Measurements from ENCODE around the gene TMEM145.
"Not testable (repeated sequence)": the region's sequence is repeated elsewhere in the genome, so short reads cannot be mapped to it uniquely, and the experiment has no call there.

The TMEM145 gene

DNA sequence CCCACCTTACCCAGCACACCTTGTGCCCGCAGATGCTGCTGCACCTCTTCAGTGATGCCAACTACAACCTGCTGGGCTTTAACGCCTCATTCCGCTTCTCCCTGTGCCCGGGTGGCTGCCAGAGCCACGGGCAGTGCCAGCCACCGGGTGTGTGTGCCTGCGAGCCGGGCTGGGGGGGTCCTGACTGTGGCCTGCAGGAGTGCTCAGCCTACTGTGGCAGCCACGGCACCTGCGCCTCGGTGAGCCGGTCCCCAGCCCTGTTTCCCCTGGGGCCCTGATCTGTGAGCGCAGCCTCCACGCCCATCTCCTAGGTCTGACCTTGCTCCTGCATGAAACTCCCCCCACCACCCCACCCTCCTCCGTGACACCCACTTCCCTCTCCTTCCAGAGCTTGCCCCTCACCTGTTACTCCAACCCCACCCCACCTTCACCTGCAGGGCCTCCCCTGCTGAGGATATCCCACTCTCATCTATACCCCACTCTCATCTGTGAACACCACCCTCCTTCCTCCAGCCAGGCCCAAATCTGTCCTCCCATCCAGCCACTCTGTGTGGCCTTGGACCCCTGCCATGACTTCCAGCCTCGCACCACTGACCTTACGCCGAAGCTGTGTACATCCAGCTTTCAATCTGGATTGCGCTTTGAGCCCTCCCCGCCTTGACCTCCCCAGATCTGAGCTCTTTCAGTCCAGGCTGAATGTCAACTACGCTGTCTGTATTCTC, 21.0 kb downstream of the TMEM145 start:
- no peaks in the 10 kb centered on the region for H3K9me3 Mint-ChIP-seq
- H3K4me1 Mint-ChIP-seq (ENCODE audit: low read depth): no peaks in the 10 kb centered on the region
- no peak overlapping the region for H3K4me3 Mint-ChIP-seq

DNA sequence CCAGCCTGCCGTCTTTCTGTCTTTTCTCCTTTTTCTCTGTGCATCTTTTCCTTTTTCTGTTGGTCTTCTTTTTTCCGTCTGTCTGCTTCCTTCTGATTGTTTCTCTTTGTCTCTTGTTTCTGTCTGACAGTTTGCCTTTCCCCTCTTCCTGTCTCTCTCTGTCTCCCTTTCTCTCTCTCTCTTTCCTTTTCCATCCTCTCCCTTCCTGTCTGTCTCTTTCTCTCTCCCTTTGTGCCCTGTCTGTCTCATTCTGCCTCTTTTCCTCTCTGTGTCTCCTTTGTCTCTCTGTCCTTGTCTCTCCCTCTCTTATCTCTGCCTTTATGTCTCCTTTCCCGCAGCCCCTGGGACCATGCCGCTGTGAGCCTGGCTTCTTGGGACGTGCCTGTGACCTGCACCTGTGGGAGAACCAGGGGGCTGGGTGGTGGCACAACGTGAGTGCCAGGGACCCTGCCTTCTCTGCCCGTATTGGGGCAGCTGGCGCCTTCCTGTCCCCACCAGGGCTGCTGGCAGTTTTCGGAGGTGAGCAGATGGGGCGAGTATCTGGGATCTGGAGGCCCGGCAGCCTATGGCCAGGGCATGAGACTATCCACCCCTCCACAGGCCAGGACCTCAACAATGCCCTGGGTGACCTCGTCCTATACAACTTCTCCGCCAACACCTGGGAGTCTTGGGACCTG, 21.7 kb downstream of the TMEM145 start:
- no peaks in the 10 kb centered on the region for H3K4me1 Mint-ChIP-seq (ENCODE audit: low read depth)
- intact Hi-C loops (cut with micrococcal nuclease): no loop called here
- H3K27ac Mint-ChIP-seq: no peak overlapping the region
- no peaks in the 10 kb centered on the region for H3K27me3 Mint-ChIP-seq
- no peaks in the 10 kb centered on the region for H3K9me3 Mint-ChIP-seq
- no peaks in the 10 kb centered on the region for H3K36me3 Mint-ChIP-seq (ENCODE audit: low read depth)
- no peak overlapping the region for H3K4me3 Mint-ChIP-seq

More for the DNA sequence above, 21.0 kb downstream of the TMEM145 start:
- Mint-ChIP-seq H3K27ac (no peak overlapping the region), H3K27me3 (no peaks in the 10 kb centered on the region), H3K36me3 (ENCODE audit: low read depth) (no peaks in the 10 kb centered on the region)
- intact Hi-C loops (cut with micrococcal nuclease): no loop called here

GRCh38 chr19:42335374-42335936, 22.3 kb downstream of the TMEM145 start:
- H3K36me3 Mint-ChIP-seq (ENCODE audit: low read depth): no peaks in the 10 kb centered on the region
- intact Hi-C loops (cut with micrococcal nuclease): no loop called here
- no peaks in the 10 kb centered on the region for H3K4me1 Mint-ChIP-seq (ENCODE audit: low read depth)
- no peak overlapping the region for H3K27ac Mint-ChIP-seq
- no peaks in the 10 kb centered on the region for H3K9me3 Mint-ChIP-seq
- H3K4me3 Mint-ChIP-seq: no peak overlapping the region
- no peaks in the 10 kb centered on the region for H3K27me3 Mint-ChIP-seq

GRCh38 chr19:42335971-42336370, 22.9 kb downstream of the TMEM145 start:
- Mint-ChIP-seq H3K36me3 (ENCODE audit: low read depth) (no peaks in the 10 kb centered on the region), H3K4me1 (ENCODE audit: low read depth) (no peaks in the 10 kb centered on the region), H3K27me3 (no peaks in the 10 kb centered on the region), H3K9me3 (no peaks in the 10 kb centered on the region), H3K4me3 (no peak overlapping the region), H3K27ac (no peak overlapping the region)
- intact Hi-C loops (cut with micrococcal nuclease): no loop called here

DNA sequence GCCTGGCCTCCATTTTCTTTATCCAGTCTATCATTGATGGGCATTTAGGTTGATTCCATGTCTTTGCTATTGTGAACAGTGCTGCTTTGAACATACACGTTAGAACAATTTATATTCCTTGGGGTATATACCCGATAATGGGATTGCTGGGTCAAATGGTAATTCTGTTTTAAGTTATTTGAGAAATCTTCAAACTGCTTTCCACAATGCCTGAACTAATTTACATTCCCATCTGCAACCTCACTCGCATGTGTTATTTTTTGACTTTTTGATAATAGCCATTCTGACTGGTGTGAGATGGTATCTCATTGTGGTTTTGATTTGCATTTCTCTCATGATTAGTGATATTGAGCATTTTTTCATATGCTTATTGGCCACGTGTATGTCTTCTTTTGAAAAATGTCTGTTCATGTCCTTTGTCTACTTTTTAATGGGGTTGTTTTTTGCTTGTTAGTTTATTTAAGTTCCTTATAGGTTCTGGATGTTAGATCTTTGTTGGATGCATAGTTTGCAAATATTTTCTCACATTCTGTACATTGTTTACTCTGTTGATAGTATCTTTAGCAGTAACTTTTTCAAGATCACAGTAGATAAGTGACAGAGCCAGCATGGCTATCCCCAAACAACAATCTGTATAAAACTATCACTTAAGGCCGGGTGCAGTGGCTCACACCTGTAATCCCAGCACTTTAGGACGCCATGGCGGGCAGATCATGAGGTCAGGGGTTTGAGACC, 26.2 kb downstream of the TMEM145 start:
- H3K27ac Mint-ChIP-seq; intact Hi-C loops (cut with micrococcal nuclease): not testable (repeated sequence)
- peaks cover 23% of the 10 kb centered on the region for H3K36me3 Mint-ChIP-seq (ENCODE audit: low read depth)

DNA sequence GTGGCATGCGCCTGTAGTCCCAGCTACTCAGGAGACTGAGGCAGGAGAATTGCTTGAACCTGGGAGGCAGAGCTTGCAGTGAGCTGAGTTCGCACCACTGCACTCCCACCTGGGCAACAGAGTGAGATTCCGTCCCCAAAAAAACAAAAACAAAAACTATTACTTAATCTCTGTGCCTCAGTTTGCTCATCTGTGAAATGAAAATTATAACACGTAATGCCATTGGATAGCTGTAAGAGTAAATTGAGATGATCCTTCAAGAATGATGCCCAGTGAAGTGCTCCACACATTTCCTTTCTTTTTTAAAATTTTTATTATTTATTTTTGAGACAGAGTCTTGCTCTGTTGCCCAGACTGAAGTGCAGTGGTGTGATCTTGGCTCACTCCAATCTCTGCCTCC, 26.8 kb downstream of the TMEM145 start:
- H3K27ac Mint-ChIP-seq; H3K4me1 Mint-ChIP-seq (ENCODE audit: low read depth); H3K4me3 Mint-ChIP-seq; intact Hi-C loops (cut with micrococcal nuclease); H3K9me3 Mint-ChIP-seq; H3K27me3 Mint-ChIP-seq: not testable (repeated sequence)
- H3K36me3 Mint-ChIP-seq (ENCODE audit: low read depth): peaks cover 29% of the 10 kb centered on the region

More for the DNA sequence above, 26.2 kb downstream of the TMEM145 start:
- H3K4me3 Mint-ChIP-seq; H3K9me3 Mint-ChIP-seq; H3K4me1 Mint-ChIP-seq (ENCODE audit: low read depth); H3K27me3 Mint-ChIP-seq: not testable (repeated sequence)

DNA sequence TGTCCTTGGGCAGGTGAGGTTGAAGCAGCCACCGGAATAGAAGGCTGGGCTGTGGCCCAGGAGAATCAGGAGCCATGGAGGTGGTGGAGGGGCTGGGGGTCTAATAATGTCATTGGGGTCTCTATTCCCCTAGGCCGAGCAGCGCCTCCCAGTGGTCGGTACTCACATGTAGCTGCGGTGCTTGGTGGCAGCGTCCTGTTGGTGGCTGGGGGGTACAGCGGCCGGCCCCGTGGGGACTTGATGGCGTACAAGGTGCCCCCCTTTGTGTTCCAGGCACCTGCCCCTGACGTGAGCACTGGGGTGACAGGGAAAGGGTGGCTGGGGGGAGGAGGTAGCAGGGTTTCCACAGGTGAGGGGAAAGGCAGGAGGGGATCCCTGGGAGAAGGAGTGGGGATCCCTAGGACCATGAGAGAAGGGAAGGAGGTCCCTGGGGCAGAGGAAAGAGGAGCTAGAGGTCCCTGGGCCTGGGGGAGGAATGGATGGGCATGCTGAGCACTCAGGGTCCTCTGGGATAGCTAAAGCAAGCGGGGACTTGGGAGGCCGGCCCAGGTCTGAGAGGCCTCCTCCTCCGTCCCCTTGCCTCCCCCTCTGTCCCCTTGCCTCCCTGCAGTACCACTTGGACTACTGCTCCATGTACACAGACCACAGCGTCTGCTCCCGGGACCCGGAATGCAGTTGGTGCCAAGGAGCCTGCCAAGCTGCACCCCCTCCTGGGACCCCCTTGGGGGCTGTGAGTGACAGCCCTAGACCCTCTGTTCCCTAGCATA, 30.4 kb downstream of the TMEM145 start:
- H3K27me3 Mint-ChIP-seq: no peaks in the 10 kb centered on the region
- H3K9me3 Mint-ChIP-seq: no peaks in the 10 kb centered on the region
- H3K4me3 Mint-ChIP-seq: no peak overlapping the region
- H3K4me1 Mint-ChIP-seq (ENCODE audit: low read depth): peaks cover 7% of the 10 kb centered on the region
- intact Hi-C loops (cut with micrococcal nuclease): no loop called here
- peaks cover 42% of the 10 kb centered on the region for H3K36me3 Mint-ChIP-seq (ENCODE audit: low read depth)
- no peak overlapping the region for H3K27ac Mint-ChIP-seq

DNA sequence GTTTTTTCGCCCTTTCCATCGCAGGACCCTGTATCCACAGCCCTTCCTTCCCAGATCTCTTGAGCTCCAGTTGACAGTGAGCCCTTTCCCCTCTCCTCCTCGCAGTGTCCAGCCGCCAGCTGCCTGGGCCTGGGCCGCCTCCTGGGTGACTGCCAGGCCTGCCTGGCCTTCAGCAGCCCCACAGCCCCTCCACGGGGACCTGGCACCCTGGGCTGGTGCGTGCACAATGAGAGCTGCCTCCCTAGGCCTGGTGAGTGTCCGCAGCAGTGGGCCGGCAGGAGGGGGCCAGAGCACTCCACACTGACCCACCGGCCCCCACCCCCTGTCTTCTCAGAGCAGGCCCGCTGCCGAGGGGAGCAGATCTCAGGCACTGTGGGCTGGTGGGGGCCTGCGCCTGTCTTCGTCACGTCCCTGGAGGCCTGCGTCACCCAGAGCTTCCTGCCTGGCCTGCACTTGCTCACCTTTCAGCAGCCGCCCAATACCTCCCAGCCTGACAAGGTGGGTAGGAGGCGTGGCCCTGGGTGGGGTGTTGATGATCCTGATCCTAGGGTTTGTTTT, 31.3 kb downstream of the TMEM145 start:
- no peaks in the 10 kb centered on the region for H3K9me3 Mint-ChIP-seq
- H3K4me1 Mint-ChIP-seq (ENCODE audit: low read depth): peaks cover 7% of the 10 kb centered on the region
- H3K36me3 Mint-ChIP-seq (ENCODE audit: low read depth): peaks cover 45% of the 10 kb centered on the region
- intact Hi-C loops (cut with micrococcal nuclease): no loop called here
- H3K4me3 Mint-ChIP-seq: no peak overlapping the region
- no peak overlapping the region for H3K27ac Mint-ChIP-seq
- H3K27me3 Mint-ChIP-seq: no peaks in the 10 kb centered on the region

DNA sequence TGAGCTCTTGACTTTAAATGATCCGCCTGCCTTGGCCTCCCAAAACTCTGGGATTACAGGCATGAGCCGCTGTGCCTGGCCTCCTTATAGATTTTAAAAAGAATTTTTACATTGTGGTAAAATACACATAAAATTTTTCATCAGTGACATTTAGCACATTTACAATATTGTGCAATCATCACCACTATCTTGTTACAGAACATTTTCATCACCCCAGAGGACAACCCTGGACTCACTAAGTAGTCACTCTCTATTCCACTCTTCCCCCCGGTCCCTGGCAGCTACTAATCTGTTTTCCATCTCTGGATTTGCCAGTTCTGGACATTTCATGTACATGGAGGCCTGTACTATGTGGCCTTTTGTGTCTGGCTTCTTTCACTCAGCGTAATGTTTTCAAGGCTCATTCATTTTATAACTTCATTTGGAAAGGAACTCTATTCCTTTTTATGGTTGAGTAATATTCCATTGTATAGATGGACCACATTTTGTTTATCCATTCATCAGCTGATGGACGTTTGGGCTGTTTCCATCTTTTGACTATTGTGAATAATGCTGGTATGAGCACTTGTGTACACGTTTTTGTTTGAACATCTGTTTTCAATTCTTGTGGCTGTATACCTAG, 32.2 kb downstream of the TMEM145 start:
- H3K9me3 Mint-ChIP-seq: no peaks in the 10 kb centered on the region
- peaks cover 54% of the 10 kb centered on the region for H3K36me3 Mint-ChIP-seq (ENCODE audit: low read depth)
- no peaks in the 10 kb centered on the region for H3K27me3 Mint-ChIP-seq
- no peak overlapping the region for H3K27ac Mint-ChIP-seq
- intact Hi-C loops (cut with micrococcal nuclease): no loop called here
- no peak overlapping the region for H3K4me3 Mint-ChIP-seq
- H3K4me1 Mint-ChIP-seq (ENCODE audit: low read depth): peaks cover 7% of the 10 kb centered on the region

GRCh38 chr19:42348211-42348610, 35.1 kb downstream of the TMEM145 start:
- no peak overlapping the region for H3K27ac Mint-ChIP-seq
- intact Hi-C loops (cut with micrococcal nuclease): no loop called here
- peaks cover 54% of the 10 kb centered on the region for H3K36me3 Mint-ChIP-seq (ENCODE audit: low read depth)
- H3K4me1 Mint-ChIP-seq (ENCODE audit: low read depth): peaks cover 7% of the 10 kb centered on the region
- H3K27me3 Mint-ChIP-seq: no peaks in the 10 kb centered on the region
- H3K4me3 Mint-ChIP-seq: no peak overlapping the region
- no peaks in the 10 kb centered on the region for H3K9me3 Mint-ChIP-seq

DNA sequence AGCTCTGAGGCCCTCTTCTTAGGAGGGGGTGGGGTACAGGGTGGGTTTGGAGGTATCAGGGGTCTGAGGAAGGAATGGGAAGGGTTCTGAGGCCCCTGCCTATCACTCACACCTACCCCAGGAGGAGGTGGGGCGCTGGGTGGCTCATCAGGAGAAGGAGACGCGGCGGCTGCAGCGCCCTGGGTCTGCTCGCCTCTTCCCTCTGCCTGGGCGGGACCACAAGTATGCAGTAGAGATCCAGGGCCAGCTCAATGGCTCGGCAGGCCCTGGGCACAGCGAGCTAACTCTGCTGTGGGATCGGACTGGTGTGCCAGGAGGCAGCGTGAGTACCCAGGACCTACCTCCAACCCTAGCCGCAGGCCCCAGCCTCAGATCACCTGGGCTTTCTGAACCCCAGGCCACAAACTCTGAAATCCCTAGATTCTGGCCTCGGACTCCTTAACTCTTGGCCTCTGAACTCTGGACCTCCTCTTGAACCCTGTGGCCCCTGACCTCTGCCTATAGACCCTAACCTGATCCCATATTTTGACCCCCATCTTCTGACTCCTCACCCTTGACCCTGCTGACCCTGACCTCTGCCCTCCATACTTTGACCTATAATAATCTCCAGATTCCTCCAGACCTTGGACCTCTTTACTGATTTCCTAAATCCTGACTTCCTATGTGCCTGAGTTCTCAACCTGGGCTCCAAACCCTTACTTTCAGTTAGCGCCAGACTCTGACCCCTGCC, 36.4 kb downstream of the TMEM145 start:
- Mint-ChIP-seq H3K4me3 (no peak overlapping the region), H3K9me3 (no peaks in the 10 kb centered on the region), H3K27ac (no peak overlapping the region), H3K4me1 (ENCODE audit: low read depth) (peaks cover 7% of the 10 kb centered on the region), H3K36me3 (ENCODE audit: low read depth) (peaks cover 57% of the 10 kb centered on the region), H3K27me3 (no peaks in the 10 kb centered on the region)
- intact Hi-C loops (cut with micrococcal nuclease): no loop called here

DNA sequence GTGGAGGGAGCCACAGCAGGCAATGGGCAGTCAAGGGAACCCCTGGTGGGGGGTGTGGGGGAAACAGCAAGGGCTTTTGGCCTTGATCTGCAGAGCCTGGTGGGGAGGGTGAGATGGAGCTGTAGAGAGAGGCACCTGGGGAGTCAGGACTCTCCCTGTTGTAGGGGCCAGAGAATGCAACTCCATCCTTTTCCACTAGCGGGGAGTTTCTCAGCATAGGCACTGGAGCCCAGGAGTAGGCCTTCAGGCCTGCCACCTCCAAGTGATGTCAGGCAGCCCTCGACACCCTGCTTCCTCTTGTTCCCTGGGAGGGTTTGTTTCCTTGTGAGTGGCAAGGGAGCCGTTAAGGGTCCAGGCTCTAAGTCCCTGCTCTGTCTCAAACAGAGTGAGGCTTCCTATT, 37.3 kb downstream of the TMEM145 start:
- Mint-ChIP-seq H3K9me3 (no peaks in the 10 kb centered on the region), H3K36me3 (ENCODE audit: low read depth) (peaks cover 50% of the 10 kb centered on the region), H3K4me1 (ENCODE audit: low read depth) (peaks cover 7% of the 10 kb centered on the region), H3K27me3 (no peaks in the 10 kb centered on the region), H3K4me3 (no peak overlapping the region), H3K27ac (no peak overlapping the region)
- intact Hi-C loops (cut with micrococcal nuclease): no loop called here

Measured in dendritic cell treated with granulocyte-macrophage colony-stimulating factor and Interleukin-4, amounts not matched to agents 40 ng/mL and 50 ng/mL, for 4 days (primary cell).